ENCODE data around the gene FEM1B.

- no peak for TF ChIP-seq GATA2 (IDR thresholded peaks at IDR 0.05; ENCODE audit: low read depth, low read length)
- TF ChIP-seq GATA3 (IDR thresholded peaks at IDR 0.05; ENCODE audit: low read depth, low read length), result no peak
These were observed 38.7 kb downstream of the FEM1B start for GRCh38 chr15:68316061-68316804.
